HCT116 (cell line): ENCODE results near the gene HLCS. TPM values are rescaled to one million over a fixed set of nuclear protein-coding genes. Genes with fewer than 3 reads are reported as not detected.

Experiments used
- ATAC-seq: fragments of 200-7000 bp; cut with Tn5 transposase; 2 replicates; pipeline ENCODE4 v1.9.1; 2020; ENCODE audit warnings: mild to moderate bottlenecking, moderate library complexity
- BruUV-seq: library from RNA; stranded (reverse); fragments of 400-500 nt; replicated peaks from 2 replicates; lab custom pipeline; 2021; lab: Mats Ljungman, UMichigan
- CTCF ChIA-PET: fragments of 300-600 bp; sonication (Branson Sonifier 250); formaldehyde crosslinking; loops from one replicate; lab custom pipeline; 2021; ENCODE audit warnings: antibody characterized with exemption; lab: Charles Lee
- POLR2A ChIA-PET: fragments of 300-600, 350-600 bp; sonication (Branson Sonifier 250); formaldehyde crosslinking; loops from one replicate; lab custom pipeline; 2021; ENCODE audit warnings: antibody characterized with exemption; lab: Charles Lee
- RAD21 ChIA-PET, 2 experiments: fragments of 300-600 bp; sonication (Branson Sonifier 250); formaldehyde crosslinking; loops; one replicate each; lab custom pipeline; 2023; ENCODE audit warnings: low total read pairs in 2 of 2; ENCODE audit not compliant: uncharacterized antibody in 2 of 2, unreplicated experiment in 2 of 2, low non-redundant PET in 1 of 2; lab: Charles Lee
- DNase-seq: peaks from one replicate; pipeline ENCODE4 v3.0.0-alpha.2; 2010; ENCODE audit warnings: low read depth, low spot score
- H2AFZ ChIP-seq: fragments of 200-600 bp; shearing (Covaris generic), sonication (generic); 2 replicates; pipeline ENCODE4 v1.6.1; 2017; ENCODE audit warnings: low read depth, mixed run types, mixed read lengths, antibody characterized with exemption, low read length; ENCODE audit not compliant: poor library complexity, severe bottlenecking
- H3K27ac ChIP-seq: 2 replicates; pipeline ENCODE4 v1.5.1; 2012; ENCODE audit warnings: low read depth, low read length
- H3K27me3 ChIP-seq: fragments of 200-600 bp; sonication (generic); 2 replicates; pipeline ENCODE4 v1.6.1; 2016; ENCODE audit warnings: mixed run types, low read length, mixed read lengths; ENCODE audit not compliant: insufficient read depth
- H3K36me3 ChIP-seq, 2 experiments: fragments of 200-500 bp in 1 of 2; fragments of 200-600 bp in 1 of 2; sonication (Bioruptor generic) in 1 of 2; sonication (generic) in 1 of 2; 2 replicates each; pipeline versions ENCODE4 v1.5.1 to v1.6.1; 2014 to 2016; ENCODE audit warnings: low read length in 2 of 2, inconsistent platforms in 1 of 2, mixed read lengths in 1 of 2, mixed run types in 1 of 2; ENCODE audit not compliant: insufficient read depth in 2 of 2, control insufficient read depth in 1 of 2
- H3K4me1 ChIP-seq, 2 experiments: fragments of 200-600 bp in 1 of 2; sonication (generic) in 1 of 2; 2 replicates each; pipeline versions ENCODE4 v1.5.1 to v1.6.1; 2012 to 2017; ENCODE audit warnings: low read length in 2 of 2, inconsistent platforms in 1 of 2, mild to moderate bottlenecking in 1 of 2, mixed read lengths in 1 of 2, mixed run types in 1 of 2, moderate library complexity in 1 of 2; ENCODE audit not compliant: insufficient read depth in 2 of 2, control insufficient read depth in 1 of 2
- H3K4me2 ChIP-seq: fragments of 200-600 bp; sonication (generic); 2 replicates; pipeline ENCODE4 v1.6.1; 2017; ENCODE audit warnings: mixed run types, low read length, mixed read lengths
- H3K4me3 ChIP-seq, 2 experiments: fragments of 200-600 bp in 1 of 2; sonication (generic) in 1 of 2; replicated peaks in 1 of 2; 2 replicates each; pipeline ENCODE4 v1.5.1; 2011 to 2016; ENCODE audit warnings: low read length in 2 of 2, control low read depth in 1 of 2, low read depth in 1 of 2, mild to moderate bottlenecking in 1 of 2, mixed read lengths in 1 of 2, mixed run types in 1 of 2
- H3K79me2 ChIP-seq: fragments of 200-600 bp; sonication (generic); 2 replicates; pipeline ENCODE4 v1.6.1; 2017; ENCODE audit warnings: mild to moderate bottlenecking, mixed run types, low read length, moderate library complexity, mixed read lengths; ENCODE audit not compliant: insufficient read depth
- H3K9ac ChIP-seq: fragments of 200-600 bp; sonication (generic); 2 replicates; pipeline ENCODE4 v1.6.1; 2016; ENCODE audit warnings: low read length, mixed read lengths
- H3K9me2 ChIP-seq: fragments of 200-600 bp; sonication (generic), shearing (Covaris generic); 2 replicates; pipeline ENCODE4 v1.6.1; 2017; ENCODE audit warnings: mixed run types, mild to moderate bottlenecking, moderate library complexity; ENCODE audit not compliant: insufficient read depth
- H3K9me3 ChIP-seq, 2 experiments: fragments of 200-500 bp in 1 of 2; fragments of 200-600 bp in 1 of 2; sonication (Bioruptor generic) in 1 of 2; sonication (generic) in 1 of 2; 2 replicates each; pipeline ENCODE4 v1.6.1; 2014 to 2017; ENCODE audit warnings: low read length in 2 of 2, mixed read lengths in 2 of 2, inconsistent platforms in 1 of 2, low read depth in 1 of 2, mild to moderate bottlenecking in 1 of 2, mixed run types in 1 of 2, moderate library complexity in 1 of 2; ENCODE audit not compliant: control insufficient read depth in 1 of 2, insufficient read depth in 1 of 2
- H4K20me1 ChIP-seq: fragments of 200-600 bp; sonication (generic), shearing (Covaris generic); 2 replicates; pipeline ENCODE4 v1.6.1; 2017; ENCODE audit warnings: mixed run types, mild to moderate bottlenecking, moderate library complexity; ENCODE audit not compliant: insufficient read depth
- CBX3 ChIP-seq: IDR thresholded peaks from 2 replicates; pipeline ENCODE4 v1.6.1; 2012; ENCODE audit warnings: low read depth
- CEBPB ChIP-seq: IDR thresholded peaks from 2 replicates; pipeline ENCODE4 v1.6.1; 2012; ENCODE audit warnings: low read depth
- EGR1 ChIP-seq: IDR thresholded peaks from 2 replicates; pipeline ENCODE4 v1.6.1; 2012; ENCODE audit warnings: low read depth
- ELF1 ChIP-seq: IDR thresholded peaks from 2 replicates; pipeline ENCODE4 v1.6.1; 2012; ENCODE audit warnings: low read depth, borderline replicate concordance
- EZH2phosphoT487 ChIP-seq: fragments of 200-600 bp; IDR thresholded peaks from 2 replicates; pipeline ENCODE4 v1.6.1; 2018; ENCODE audit warnings: antibody characterized with exemption, borderline replicate concordance
- FOSL1 ChIP-seq: IDR thresholded peaks from 2 replicates; pipeline ENCODE4 v1.6.1; 2012; ENCODE audit warnings: low read depth
- POLR2AphosphoS5 ChIP-seq: IDR thresholded peaks from 2 replicates; pipeline ENCODE4 v1.6.1; 2011; ENCODE audit warnings: mild to moderate bottlenecking, low read depth, low read length, moderate library complexity
- RAD21 ChIP-seq: IDR thresholded peaks from 2 replicates; pipeline ENCODE4 v1.6.1; 2012; ENCODE audit warnings: low read depth, mild to moderate bottlenecking
- SRF ChIP-seq: IDR thresholded peaks from 2 replicates; pipeline ENCODE4 v1.6.1; 2012; ENCODE audit warnings: low read depth
- intact Hi-C: fragments of 100-400 bp; cut with micrococcal nuclease; formaldehyde crosslinking; loops from 2 replicates; pipeline ENCODE4 v1.10.0; 2022
- total RNA-seq: library from RNA; stranded (reverse); gene quantifications from one replicate; pipeline ENCODE4 v1.2.1, GENCODE V29; 2021; ENCODE audit not compliant: unreplicated experiment
- TF ChIP-seq, protein P1 (sequence below): IDR thresholded peaks from 2 replicates; pipeline ENCODE4 v1.6.1; 2012
- TF ChIP-seq, protein P2 (sequence below): IDR thresholded peaks from 2 replicates; pipeline ENCODE4 v1.6.1; 2012
- TF ChIP-seq, protein P3 (sequence below), 3 experiments: fragments of 200-600 bp in 1 of 3; sonication (generic) in 1 of 3; IDR thresholded peaks in 2 of 3; conservative IDR thresholded peaks in 1 of 3; 2 replicates each; pipeline ENCODE4 v1.5.1; 2012 to 2017; ENCODE audit warnings: low read depth in 2 of 3, low read length in 2 of 3, antibody characterized with exemption in 1 of 3, borderline replicate concordance in 1 of 3, control low read depth in 1 of 3, mild to moderate bottlenecking in 1 of 3, mixed read lengths in 1 of 3, mixed run types in 1 of 3, moderate library complexity in 1 of 3; ENCODE audit not compliant: insufficient read depth in 1 of 3

HLCS gene
- total RNA-seq, 1 experiment from 2014 or later, result 18.5 TPM

DNA sequence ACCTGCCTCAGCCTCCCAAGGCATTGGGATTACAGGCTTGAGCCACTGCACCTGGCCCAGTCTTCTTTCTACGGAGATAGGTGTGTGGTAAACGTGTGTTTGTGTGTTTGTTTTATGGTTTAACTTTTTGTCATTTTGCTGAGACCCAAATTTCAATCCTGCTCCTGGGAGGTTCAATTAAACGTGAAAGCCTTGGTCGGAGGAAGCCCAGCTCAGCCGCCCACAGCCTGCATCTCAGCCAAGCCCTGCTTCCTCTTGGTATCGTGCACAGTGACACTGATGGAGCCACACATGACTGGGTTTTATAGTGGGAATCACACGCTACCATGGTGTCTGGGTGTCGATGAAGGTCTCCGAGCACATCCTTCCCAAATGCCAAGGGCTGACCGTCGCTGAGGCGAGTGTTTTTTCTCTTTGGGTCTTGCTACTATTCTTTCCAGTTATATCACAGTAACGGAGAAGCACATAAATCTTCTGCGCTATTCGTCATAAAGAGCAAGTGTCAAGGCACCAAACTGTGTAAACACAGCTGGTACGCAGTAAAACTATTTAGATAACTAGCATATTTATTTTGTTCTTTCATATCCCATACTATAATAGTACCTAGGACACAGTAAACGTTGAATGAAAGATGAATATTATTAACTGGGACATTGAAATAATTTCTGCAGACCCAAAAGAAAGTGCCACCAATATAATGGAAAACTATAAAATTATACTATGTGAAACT, 39.3 kb downstream of the HLCS start (continued):
- TF ChIP-seq CEBPB (no peak), EZH2phosphoT487 (no peak), RAD21 (no peak)

DNA sequence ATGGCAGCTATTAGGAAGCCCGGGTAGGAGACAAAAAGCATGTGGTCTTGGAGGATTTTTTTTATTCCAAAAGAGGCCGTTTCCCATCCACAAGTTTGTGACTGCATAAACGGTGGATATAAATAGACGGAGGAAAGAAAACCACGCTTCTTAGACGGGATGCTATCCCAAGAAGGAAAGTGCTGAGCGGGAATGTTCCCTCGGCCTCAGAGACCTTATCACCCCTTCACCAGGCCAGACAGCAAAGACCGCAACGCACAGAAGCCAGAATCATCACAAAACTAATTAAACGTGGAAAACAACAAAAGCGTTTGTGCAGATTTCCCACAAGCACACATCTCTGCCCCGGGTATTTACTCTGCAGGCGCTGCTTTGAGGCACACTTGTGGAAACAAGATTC, 43.2 kb downstream of the HLCS start:
- Histone ChIP-seq H4K20me1 (no peaks in the 10 kb centered on the region), H3K27ac (no peak overlapping the region), H3K36me3 (no peaks in the 10 kb centered on the region), H3K79me2 (no peaks in the 10 kb centered on the region)
- TF ChIP-seq ELF1 (no peak), FOSL1 (no peak)
- TF ChIP-seq, all 23 proteins: peak for 0
- no peak overlapping the region for H3K4me2 ChIP-seq
- no peak overlapping the region for H3K4me3 ChIP-seq
- CTCF ChIA-PET, result interaction anchor here (1.0 kb wide), 1 partner anchor 293 kb away, joined by 3 read pairs; no protein-coding TSS in a partner anchor
- no peaks in the 10 kb centered on the region for H3K4me1 ChIP-seq
- H2AFZ ChIP-seq, result no peak overlapping the region
- H3K9me3 ChIP-seq, result no peaks in the 10 kb centered on the region
- intact Hi-C loops, result loop anchor here (10.0 kb wide), 1 partner anchor 168 kb away; no protein-coding TSS in a partner anchor
- no peak overlapping the region for H3K9ac ChIP-seq
- ATAC-seq (no peak), DNase-seq (no peak)
- H3K9me2 ChIP-seq, result no peaks in the 10 kb centered on the region
- H3K27me3 ChIP-seq, result no peaks in the 10 kb centered on the region
- no TSS peak for BruUV-seq
- RAD21 ChIA-PET, result no interaction called here
- POLR2A ChIA-PET, result no interaction called here

- no peak for ATAC-seq
- H3K79me2 ChIP-seq, result no peaks in the 10 kb centered on the region
- H3K9ac ChIP-seq, result no peak overlapping the region
- no peaks in the 10 kb centered on the region for H3K36me3 ChIP-seq
- ChIA-PET POLR2A (no interaction called here), CTCF (interaction anchor here (1.0 kb wide), 1 partner anchor 292 kb away, joined by 3 read pairs; no protein-coding TSS in a partner anchor)
- H3K9me3 ChIP-seq, result no peaks in the 10 kb centered on the region
- H2AFZ ChIP-seq, result no peak overlapping the region
- TF ChIP-seq, protein P1, sequence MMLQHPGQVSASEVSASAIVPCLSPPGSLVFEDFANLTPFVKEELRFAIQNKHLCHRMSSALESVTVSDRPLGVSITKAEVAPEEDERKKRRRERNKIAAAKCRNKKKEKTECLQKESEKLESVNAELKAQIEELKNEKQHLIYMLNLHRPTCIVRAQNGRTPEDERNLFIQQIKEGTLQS, result no peak
- TF ChIP-seq RAD21, result no peak
- no peak for TF ChIP-seq CBX3
- TF ChIP-seq EGR1, result no peak
- TF ChIP-seq EZH2phosphoT487, result no peak
- TF ChIP-seq, protein P2, sequence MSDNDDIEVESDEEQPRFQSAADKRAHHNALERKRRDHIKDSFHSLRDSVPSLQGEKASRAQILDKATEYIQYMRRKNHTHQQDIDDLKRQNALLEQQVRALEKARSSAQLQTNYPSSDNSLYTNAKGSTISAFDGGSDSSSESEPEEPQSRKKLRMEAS, result no peak
- TF ChIP-seq, protein P3, sequence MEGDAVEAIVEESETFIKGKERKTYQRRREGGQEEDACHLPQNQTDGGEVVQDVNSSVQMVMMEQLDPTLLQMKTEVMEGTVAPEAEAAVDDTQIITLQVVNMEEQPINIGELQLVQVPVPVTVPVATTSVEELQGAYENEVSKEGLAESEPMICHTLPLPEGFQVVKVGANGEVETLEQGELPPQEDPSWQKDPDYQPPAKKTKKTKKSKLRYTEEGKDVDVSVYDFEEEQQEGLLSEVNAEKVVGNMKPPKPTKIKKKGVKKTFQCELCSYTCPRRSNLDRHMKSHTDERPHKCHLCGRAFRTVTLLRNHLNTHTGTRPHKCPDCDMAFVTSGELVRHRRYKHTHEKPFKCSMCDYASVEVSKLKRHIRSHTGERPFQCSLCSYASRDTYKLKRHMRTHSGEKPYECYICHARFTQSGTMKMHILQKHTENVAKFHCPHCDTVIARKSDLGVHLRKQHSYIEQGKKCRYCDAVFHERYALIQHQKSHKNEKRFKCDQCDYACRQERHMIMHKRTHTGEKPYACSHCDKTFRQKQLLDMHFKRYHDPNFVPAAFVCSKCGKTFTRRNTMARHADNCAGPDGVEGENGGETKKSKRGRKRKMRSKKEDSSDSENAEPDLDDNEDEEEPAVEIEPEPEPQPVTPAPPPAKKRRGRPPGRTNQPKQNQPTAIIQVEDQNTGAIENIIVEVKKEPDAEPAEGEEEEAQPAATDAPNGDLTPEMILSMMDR (IDR thresholded peaks at IDR 0.05 in 2 of 3, conservative IDR thresholded peaks at IDR 0.05 in 1 of 3; ENCODE audit: borderline replicate concordance in 1 of 3, insufficient read depth in 1 of 3, low read depth in 2 of 3, low read length in 2 of 3), result no peak
- no peak for TF ChIP-seq FOSL1
- TF ChIP-seq POLR2AphosphoS5, result no peak
- TF ChIP-seq SRF, result no peak
- TF ChIP-seq, all 23 proteins: peak for 0
- no peak for DNase-seq
- H3K4me3 ChIP-seq, result no peak overlapping the region
- H4K20me1 ChIP-seq, result no peaks in the 10 kb centered on the region
- RAD21 ChIA-PET, result no interaction called here
- no peaks in the 10 kb centered on the region for H3K4me1 ChIP-seq
- intact Hi-C loops, result loop anchor here (10.0 kb wide), 1 partner anchor 168 kb away; no protein-coding TSS in a partner anchor
- H3K9me2 ChIP-seq, result no peaks in the 10 kb centered on the region
- no peak overlapping the region for H3K4me2 ChIP-seq
- no peaks in the 10 kb centered on the region for H3K27me3 ChIP-seq
- H3K27ac ChIP-seq, result no peak overlapping the region
- no TSS peak for BruUV-seq
Observed at GRCh38 chr21:36922861-36923260, 43.6 kb downstream of the HLCS start.
